HepG2 (cell line): ENCODE data around the gene JOSD2. TPM values are rescaled to one million over a fixed set of nuclear protein-coding genes. Genes with fewer than 3 reads are reported as not detected.
"Not testable (repeated sequence)": the region's sequence is repeated elsewhere in the genome, so short reads cannot be mapped to it uniquely, and the experiment has no call there.

Experiments used
- ATAC-seq: fragments of 200-7000 bp; cut with Tn5 transposase; 3 replicates; pipeline ENCODE4 v1.9.1; 2020; ENCODE audit warnings: mild to moderate bottlenecking, moderate library complexity
- BruUV-seq: library from RNA; stranded (reverse); fragments of 400-500 nt; replicated peaks from 2 replicates; lab custom pipeline; 2021; lab: Mats Ljungman, UMichigan
- CTCF ChIA-PET: fragments of 300-600 bp; formaldehyde crosslinking; extraction: SDS; loops from one replicate; lab custom pipeline; 2021; ENCODE audit warnings: low total read pairs, inconsistent platforms, low intra/inter-chr PET ratio; lab: Yijun Ruan, JAX
- POLR2A ChIA-PET: fragments of 350-600 bp; sonication (Branson Sonifier 250); formaldehyde crosslinking; loops from one replicate; lab custom pipeline; 2020; ENCODE audit warnings: antibody characterized with exemption, inconsistent platforms; lab: Yijun Ruan, JAX
- DNase-seq: peaks from one replicate; pipeline ENCODE4 v3.0.0-alpha.2; 2015; ENCODE audit warnings: low spot score
- FAIRE-seq: peaks from 3 replicates; lab custom pipeline; 2011; peaks lifted over from hg19 to GRCh38; lab: Jason Lieb, UNC
- H2AFZ ChIP-seq: one replicate; pipeline ENCODE4 v1.6.1; 2011; ENCODE audit warnings: low read length, inconsistent platforms
- H3K27ac ChIP-seq: fragments of 300-600 bp; 3 replicates; pipeline ENCODE4 v1.8.0; 2011; ENCODE audit warnings: mixed run types, mild to moderate bottlenecking, mixed read lengths, low read length, inconsistent platforms; ENCODE audit not compliant: insufficient read depth; ENCODE audit errors: extremely low read length
- H3K27me3 ChIP-seq, 2 experiments: fragments of 200-600 bp in 1 of 2; 2 replicates in 1 of 2; 3 replicates in 1 of 2; pipeline versions ENCODE4 v1.6.0 to v1.8.0; 2011; ENCODE audit warnings: low read length in 2 of 2, mild to moderate bottlenecking in 2 of 2, moderate library complexity in 2 of 2, inconsistent platforms in 1 of 2; ENCODE audit not compliant: insufficient read depth in 2 of 2, control insufficient read depth in 1 of 2
- H3K36me3 ChIP-seq, 2 experiments: fragments of 200-600 bp in 1 of 2; replicated peaks in 1 of 2; 2 replicates in 1 of 2; 3 replicates in 1 of 2; pipeline versions ENCODE4 v1.5.1 to v1.8.0; 2011; ENCODE audit warnings: low read length in 2 of 2, inconsistent platforms in 1 of 2; ENCODE audit not compliant: insufficient read depth in 2 of 2, control insufficient read depth in 1 of 2
- H3K4me1 ChIP-seq: 2 replicates; pipeline ENCODE4 v1.5.1; 2012; ENCODE audit warnings: low read length, inconsistent platforms; ENCODE audit not compliant: insufficient read depth
- H3K4me2 ChIP-seq: 2 replicates; pipeline ENCODE4 v1.6.0; 2011; ENCODE audit warnings: low read depth, low read length, inconsistent platforms
- H3K4me3 ChIP-seq, 3 experiments: fragments of 200-600 bp in 1 of 3; sonication (generic), shearing (Covaris generic) in 1 of 3; replicated peaks in 1 of 3; 2 replicates each; pipeline ENCODE4 v1.5.1; 2011 to 2016; ENCODE audit warnings: low read length in 3 of 3, inconsistent platforms in 2 of 3, low read depth in 2 of 3, mild to moderate bottlenecking in 2 of 3, control low read depth in 1 of 3, mixed read lengths in 1 of 3; ENCODE audit not compliant: insufficient read depth in 1 of 3
- H3K79me2 ChIP-seq: one replicate; pipeline ENCODE4 v1.6.1; 2011; ENCODE audit warnings: low read length, inconsistent platforms; ENCODE audit not compliant: insufficient read depth
- H3K9ac ChIP-seq: 2 replicates; pipeline ENCODE4 v1.6.0; 2011; ENCODE audit warnings: mild to moderate bottlenecking, low read depth, low read length, inconsistent platforms; ENCODE audit not compliant: insufficient read depth
- H3K9me3 ChIP-seq: 2 replicates; pipeline ENCODE4 v1.5.1; 2012; ENCODE audit warnings: mild to moderate bottlenecking, low read length
- H4K20me1 ChIP-seq: 2 replicates; pipeline ENCODE4 v1.6.0; 2011; ENCODE audit warnings: inconsistent platforms, mild to moderate bottlenecking, low read length, moderate library complexity; ENCODE audit not compliant: insufficient read depth
- FOXA1 ChIP-seq, 2 experiments: fragments of 450-650 bp in 1 of 2; sonication (generic) in 1 of 2; formaldehyde crosslinking in 1 of 2; IDR thresholded peaks; 2 replicates each; pipeline versions ENCODE4 v1.4.0 to v1.6.1; 2016 to 2020; ENCODE audit warnings: missing genetic modification reagents in 1 of 2
- HNF4G ChIP-seq, 2 experiments: sonication (generic) in 1 of 2; formaldehyde crosslinking in 1 of 2; IDR thresholded peaks; 2 replicates each; pipeline versions ENCODE4 v1.4.0 to v1.6.1; 2011 to 2020; ENCODE audit warnings: borderline replicate concordance in 2 of 2, low read depth in 2 of 2, mild to moderate bottlenecking in 2 of 2, low read length in 1 of 2, missing genetic modification reagents in 1 of 2, moderate library complexity in 1 of 2
- SNAI1 ChIP-seq: sonication (generic); formaldehyde crosslinking; IDR thresholded peaks from 2 replicates; pipeline ENCODE4 v1.5.0; 2020; ENCODE audit warnings: mild to moderate bottlenecking, missing genetic modification reagents, borderline replicate concordance
- ZNF484 ChIP-seq: sonication (generic); formaldehyde crosslinking; IDR thresholded peaks from 2 replicates; pipeline ENCODE4 v1.5.1; 2020; ENCODE audit warnings: mild to moderate bottlenecking, low read depth, missing genetic modification reagents, borderline replicate concordance
- ZNF605 ChIP-seq: sonication (generic); formaldehyde crosslinking; IDR thresholded peaks from 2 replicates; pipeline ENCODE4 v1.8.0; 2022; ENCODE audit warnings: mild to moderate bottlenecking, missing genetic modification reagents
- WGBS: methylation state at CpG from one replicate; pipeline ENCODE4 v1.1.6; 2017; ENCODE audit warnings: low lambda C conversion rate; 5-methylcytosine and 5-hydroxymethylcytosine counted together
- in situ Hi-C: cut with HindIII; loops from 2 replicates; pipeline ENCODE4 v1.10.0; 2017; ENCODE audit warnings: low pct_unique_long_range_greater_than_20kb; ENCODE audit not compliant: extremely low pct_ligation_motif_present
- intact Hi-C: fragments of 100-400 bp; cut with micrococcal nuclease; formaldehyde crosslinking; loops from one replicate; pipeline ENCODE4 v1.10.0; 2022; ENCODE audit not compliant: unreplicated experiment
- polyA plus RNA-seq, 8 experiments: library from polyadenylated mRNA; depleted of rRNA in 3 of 8; stranded (reverse) in 7 of 8; unstranded in 1 of 8; fragments of >200 nt; fragmentation: Illumina TruSeq in 4 of 8; extraction: Trizol in 4 of 8; gene quantifications; 2 replicates each; pipeline versions ENCODE4 v1.2.1 to v1.2.3, GENCODE V29; 2011 to 2016; ENCODE audit warnings: low read depth in 4 of 8, missing spikeins in 1 of 8, mixed read lengths in 1 of 8; ENCODE audit not compliant: insufficient read depth in 1 of 8
- total RNA-seq, 5 experiments: library from RNA; depleted of rRNA; stranded (reverse); fragments of >200 nt; fragmentation: Illumina TruSeq; extraction: Trizol; gene quantifications; 2 replicates each; pipeline ENCODE4 v1.2.3, GENCODE V29; 2016; ENCODE audit warnings: low read depth in 1 of 5

The JOSD2 gene
- total and polyA plus RNA-seq, 2 of the 13 experiments (the other 11 are each of a cell fraction or from before 2014, with no cell fraction given): 2.0 to 4.1 TPM

DNA sequence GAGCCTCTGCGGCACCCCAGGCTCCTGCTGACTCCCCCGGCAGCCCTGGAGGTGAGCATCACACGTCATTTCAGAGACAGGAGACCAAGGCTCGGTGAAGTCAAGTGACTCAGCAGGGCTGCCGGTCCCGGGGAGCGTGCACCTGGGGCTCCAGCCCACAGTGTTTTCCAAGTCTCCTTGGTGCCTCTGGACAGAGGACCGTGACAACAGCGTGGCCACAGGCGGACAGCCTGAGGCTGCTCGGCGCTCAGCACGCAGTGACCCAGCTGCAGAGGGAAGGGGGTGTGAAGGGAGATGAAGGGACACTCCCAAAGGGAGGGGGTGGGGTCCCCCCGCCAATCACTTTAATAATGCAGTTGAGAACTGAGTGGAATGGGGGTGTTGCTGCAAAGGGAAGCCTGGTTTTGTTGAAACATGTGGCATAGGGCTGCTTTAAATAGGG, 20.2 kb upstream of the JOSD2 start:
- in situ Hi-C loops (no loop called here), intact Hi-C loops (no loop called here)
- POLR2A ChIA-PET: no interaction called here
- DNase-seq: no peak
- no peak for ATAC-seq
- BruUV-seq: no TSS peak
- Histone ChIP-seq H3K4me3 (no peak overlapping the region), H3K36me3 (no peaks in the 10 kb centered on the region), H3K79me2 (no peaks in the 10 kb centered on the region), H3K9me3 (no peaks in the 10 kb centered on the region), H3K27me3 (peaks cover 0 to 16% of the 10 kb centered on the region in 2 experiments; a peak in 3 of 5 replicates), H3K27ac (no peak overlapping the region), H3K4me2 (no peak overlapping the region), H4K20me1 (no peaks in the 10 kb centered on the region), H3K4me1 (peaks cover 2% of the 10 kb centered on the region), H3K9ac (no peak overlapping the region), H2AFZ (no peak overlapping the region)
- no peak for TF ChIP-seq ZNF605
- TF ChIP-seq HNF4G (IDR thresholded peaks at IDR 0.05; ENCODE audit: borderline replicate concordance, low read depth, low read length): no peak
- no peak for TF ChIP-seq HNF4G (CRISPR knock-in tag; IDR thresholded peaks at IDR 0.05; ENCODE audit: borderline replicate concordance, low read depth)
- no peak for TF ChIP-seq ZNF484
- no peak for TF ChIP-seq SNAI1
- no peak for TF ChIP-seq FOXA1 (IDR thresholded peaks at IDR 0.05)
- TF ChIP-seq FOXA1 (CRISPR knock-in tag; IDR thresholded peaks at IDR 0.05): no peak
- no peak for FAIRE-seq
- 11% methylated on average over 10 of the region's 14 CpGs for WGBS
- CTCF ChIA-PET: no interaction called here

DNA sequence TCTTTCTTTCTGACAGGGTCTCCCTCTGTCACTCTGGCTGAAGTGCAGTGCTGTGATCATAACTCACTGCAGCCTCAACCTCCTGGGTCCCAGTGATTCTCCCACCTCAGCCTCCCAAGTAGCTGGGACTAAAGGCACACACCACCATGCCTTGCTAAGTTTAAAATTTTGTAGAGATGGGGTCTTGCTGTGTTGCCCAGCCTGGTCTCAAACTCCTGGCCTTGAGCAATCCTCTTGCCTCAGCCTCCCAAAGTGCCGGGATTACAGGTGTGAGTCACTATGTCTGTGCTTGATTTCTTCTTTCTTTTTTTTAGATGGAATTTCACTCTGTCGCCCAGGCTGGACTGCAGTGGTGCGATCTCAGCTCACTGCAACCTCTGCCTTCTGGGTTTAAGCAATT, 17.1 kb upstream of the JOSD2 start:
- H3K79me2 ChIP-seq, FAIRE-seq, intact Hi-C loops, H3K4me1 ChIP-seq, H3K36me3 ChIP-seq, H3K9me3 ChIP-seq, BruUV-seq, H3K4me3 ChIP-seq, POLR2A ChIA-PET, H3K4me2 ChIP-seq, in situ Hi-C loops, H2AFZ ChIP-seq, DNase-seq, H4K20me1 ChIP-seq, H3K27ac ChIP-seq, CTCF ChIA-PET, H3K9ac ChIP-seq, ATAC-seq: not testable (repeated sequence)
- WGBS: 36% methylated on average over 3 of the region's 3 CpGs
- peaks cover 3 to 16% of the 10 kb centered on the region in 2 experiments; a peak in 4 of 5 replicates for H3K27me3 ChIP-seq
